GM12891 (cell line): ENCODE data around the gene PRMT5.

Experiments
- POLR2A ChIP-seq: IDR thresholded peaks from 2 replicates; pipeline ENCODE4 v1.6.1; 2011; ENCODE audit warnings: low read depth, low read length, control low read depth
- POLR2AphosphoS5 ChIP-seq: IDR thresholded peaks from 2 replicates; pipeline ENCODE4 v1.6.1; 2011; ENCODE audit warnings: low read depth, low read length, control low read depth
- POU2F2 ChIP-seq: IDR thresholded peaks from 2 replicates; pipeline ENCODE4 v1.6.1; 2011; ENCODE audit warnings: low read depth, mild to moderate bottlenecking, control low read depth, low read length, moderate library complexity

- TF ChIP-seq POLR2A, result no peak
- no peak for TF ChIP-seq POU2F2
- TF ChIP-seq POLR2AphosphoS5, result no peak
These were observed 20.6 kb downstream of the PRMT5 start for GRCh38 chr14:22908601-22909000.
